DMS79 treated with DMSO at 0.1 percent for 48 hours (cell line): Measurements from ENCODE around the gene BMF.
A peak's percentile ranks its signal among the peaks of the same experiment; 100 is the strongest.
"Not testable (repeated sequence)": the region's sequence is repeated elsewhere in the genome, so short reads cannot be mapped to it uniquely, and the experiment has no call there.

Experiments used
- DNase-seq: peaks from one replicate; lab custom pipeline; 2025; lab: John Stamatoyannopoulos, UW

The BMF gene

GRCh38 chr15:40087991-40088928 is 20.4 kb downstream of the BMF start:
- no peak for DNase-seq

- no peak for DNase-seq
Observed at GRCh38 chr15:40087068-40087810, 21.4 kb downstream of the BMF start.

GRCh38 chr15:40085266-40085665 is 23.4 kb downstream of the BMF start:
- no peak for DNase-seq

- peak; percentile 6 for DNase-seq
Observed at GRCh38 chr15:40084650-40085049, 24.0 kb downstream of the BMF start.

GRCh38 chr15:40082195-40082883 is 26.3 kb downstream of the BMF start:
- DNase-seq: no peak

- DNase-seq: peak; percentile 35
Observed at GRCh38 chr15:40081691-40082194, 26.9 kb downstream of the BMF start.

GRCh38 chr15:40080847-40081246 is 27.8 kb downstream of the BMF start:
- DNase-seq: no peak

- DNase-seq: no peak
Observed at GRCh38 chr15:40080104-40080503, 28.6 kb downstream of the BMF start.

- no peak for DNase-seq
Observed at GRCh38 chr15:40079456-40079855, 29.2 kb downstream of the BMF start.

- DNase-seq: peak; percentile 17
Observed at GRCh38 chr15:40075298-40076044, 33.2 kb downstream of the BMF start.

GRCh38 chr15:40074656-40075055 is 34.0 kb downstream of the BMF start:
- not testable (repeated sequence) for DNase-seq

- DNase-seq: not testable (repeated sequence)
Observed at GRCh38 chr15:40073716-40074490, 34.8 kb downstream of the BMF start.

- DNase-seq: no peak
Observed at GRCh38 chr15:40072216-40072990, 36.3 kb downstream of the BMF start.

GRCh38 chr15:40070608-40071218 is 38.0 kb downstream of the BMF start:
- no peak for DNase-seq

GRCh38 chr15:40070166-40070557 is 38.5 kb downstream of the BMF start:
- no peak for DNase-seq

GRCh38 chr15:40069178-40070165 is 39.2 kb downstream of the BMF start:
- peak; percentile 87 for DNase-seq

GRCh38 chr15:40067921-40068624 is 40.6 kb downstream of the BMF start:
- DNase-seq: no peak

- DNase-seq: peak; percentile 14
Observed at GRCh38 chr15:40066589-40066988, 42.1 kb downstream of the BMF start.
